HepG2 (cell line): Measurements from ENCODE around the gene SLX4. TPM values are rescaled to one million over a fixed set of nuclear protein-coding genes. Genes with fewer than 3 reads are reported as not detected.

Source experiments
- ATAC-seq: fragments of 200-7000 bp; cut with Tn5 transposase; 3 replicates; pipeline ENCODE4 v1.9.1; 2020; ENCODE audit warnings: mild to moderate bottlenecking, moderate library complexity
- BruUV-seq: library from RNA; stranded (reverse); fragments of 400-500 nt; replicated peaks from 2 replicates; lab custom pipeline; 2021; lab: Mats Ljungman, UMichigan
- CTCF ChIA-PET: fragments of 300-600 bp; formaldehyde crosslinking; extraction: SDS; loops from one replicate; lab custom pipeline; 2021; ENCODE audit warnings: low total read pairs, inconsistent platforms, low intra/inter-chr PET ratio; lab: Yijun Ruan, JAX
- POLR2A ChIA-PET: fragments of 350-600 bp; sonication (Branson Sonifier 250); formaldehyde crosslinking; loops from one replicate; lab custom pipeline; 2020; ENCODE audit warnings: antibody characterized with exemption, inconsistent platforms; lab: Yijun Ruan, JAX
- DNase-seq: peaks from one replicate; pipeline ENCODE4 v3.0.0-alpha.2; 2015; ENCODE audit warnings: low spot score
- FAIRE-seq: peaks from 3 replicates; lab custom pipeline; 2011; peaks lifted over from hg19 to GRCh38; lab: Jason Lieb, UNC
- H2AFZ ChIP-seq: one replicate; pipeline ENCODE4 v1.6.1; 2011; ENCODE audit warnings: low read length, inconsistent platforms
- H3K27ac ChIP-seq: fragments of 300-600 bp; 3 replicates; pipeline ENCODE4 v1.8.0; 2011; ENCODE audit warnings: mixed run types, mild to moderate bottlenecking, mixed read lengths, low read length, inconsistent platforms; ENCODE audit not compliant: insufficient read depth; ENCODE audit errors: extremely low read length
- H3K27me3 ChIP-seq, 2 experiments: fragments of 200-600 bp in 1 of 2; 2 replicates in 1 of 2; 3 replicates in 1 of 2; pipeline versions ENCODE4 v1.6.0 to v1.8.0; 2011; ENCODE audit warnings: low read length in 2 of 2, mild to moderate bottlenecking in 2 of 2, moderate library complexity in 2 of 2, inconsistent platforms in 1 of 2; ENCODE audit not compliant: insufficient read depth in 2 of 2, control insufficient read depth in 1 of 2
- H3K36me3 ChIP-seq, 2 experiments: fragments of 200-600 bp in 1 of 2; replicated peaks in 1 of 2; 2 replicates in 1 of 2; 3 replicates in 1 of 2; pipeline versions ENCODE4 v1.5.1 to v1.8.0; 2011; ENCODE audit warnings: low read length in 2 of 2, inconsistent platforms in 1 of 2; ENCODE audit not compliant: insufficient read depth in 2 of 2, control insufficient read depth in 1 of 2
- H3K4me1 ChIP-seq: 2 replicates; pipeline ENCODE4 v1.5.1; 2012; ENCODE audit warnings: low read length, inconsistent platforms; ENCODE audit not compliant: insufficient read depth
- H3K4me2 ChIP-seq: 2 replicates; pipeline ENCODE4 v1.6.0; 2011; ENCODE audit warnings: low read depth, low read length, inconsistent platforms
- H3K4me3 ChIP-seq, 3 experiments: fragments of 200-600 bp in 1 of 3; sonication (generic), shearing (Covaris generic) in 1 of 3; replicated peaks in 1 of 3; 2 replicates each; pipeline ENCODE4 v1.5.1; 2011 to 2016; ENCODE audit warnings: low read length in 3 of 3, inconsistent platforms in 2 of 3, low read depth in 2 of 3, mild to moderate bottlenecking in 2 of 3, control low read depth in 1 of 3, mixed read lengths in 1 of 3; ENCODE audit not compliant: insufficient read depth in 1 of 3
- H3K79me2 ChIP-seq: one replicate; pipeline ENCODE4 v1.6.1; 2011; ENCODE audit warnings: low read length, inconsistent platforms; ENCODE audit not compliant: insufficient read depth
- H3K9ac ChIP-seq: 2 replicates; pipeline ENCODE4 v1.6.0; 2011; ENCODE audit warnings: mild to moderate bottlenecking, low read depth, low read length, inconsistent platforms; ENCODE audit not compliant: insufficient read depth
- H3K9me3 ChIP-seq: 2 replicates; pipeline ENCODE4 v1.5.1; 2012; ENCODE audit warnings: mild to moderate bottlenecking, low read length
- H4K20me1 ChIP-seq: 2 replicates; pipeline ENCODE4 v1.6.0; 2011; ENCODE audit warnings: inconsistent platforms, mild to moderate bottlenecking, low read length, moderate library complexity; ENCODE audit not compliant: insufficient read depth
- ARID3A ChIP-seq: IDR thresholded peaks from 2 replicates; pipeline ENCODE4 v1.6.1; 2012; ENCODE audit warnings: low read depth, low read length, improper control_type of control experiment
- CC2D1A ChIP-seq: sonication (generic); formaldehyde crosslinking; IDR thresholded peaks from 2 replicates; pipeline ENCODE4 v1.8.1; 2023; ENCODE audit warnings: mild to moderate bottlenecking, missing genetic modification reagents
- CCDC6 ChIP-seq: sonication (generic); formaldehyde crosslinking; IDR thresholded peaks from 2 replicates; pipeline ENCODE4 v1.8.1; 2022; ENCODE audit warnings: mild to moderate bottlenecking, missing genetic modification reagents, moderate library complexity
- CERS6 ChIP-seq: sonication (generic); formaldehyde crosslinking; IDR thresholded peaks from 2 replicates; pipeline ENCODE4 v1.5.0; 2020; ENCODE audit warnings: missing genetic modification reagents
- CHCHD3 ChIP-seq: sonication (generic); formaldehyde crosslinking; IDR thresholded peaks from 2 replicates; pipeline ENCODE4 v1.8.0; 2022; ENCODE audit warnings: mild to moderate bottlenecking, missing genetic modification reagents, moderate library complexity
- DDIT3 ChIP-seq: sonication (generic); formaldehyde crosslinking; IDR thresholded peaks from 2 replicates; pipeline ENCODE4 v1.4.0; 2020; ENCODE audit warnings: mild to moderate bottlenecking, missing genetic modification reagents
- NFAT5 ChIP-seq: sonication (generic); formaldehyde crosslinking; IDR thresholded peaks from 2 replicates; pipeline ENCODE4 v1.4.0; 2020; ENCODE audit warnings: missing genetic modification reagents
- PRDM10 ChIP-seq: sonication (generic); formaldehyde crosslinking; IDR thresholded peaks from 2 replicates; pipeline ENCODE4 v1.4.0; 2020; ENCODE audit warnings: low read depth, missing genetic modification reagents
- SRSF9 ChIP-seq: fragments of 200-400 bp; formaldehyde crosslinking; IDR thresholded peaks from 2 replicates; pipeline ENCODE4 v1.6.1; 2018; ENCODE audit warnings: borderline replicate concordance, mild to moderate bottlenecking, low read depth, low read length; ENCODE audit not compliant: insufficient read depth, poor library complexity, severe bottlenecking
- TGIF2 ChIP-seq: IDR thresholded peaks from 2 replicates; pipeline ENCODE4 v1.6.1; 2016; ENCODE audit warnings: control low read depth, missing compliant biosample characterization
- ZFAT ChIP-seq: sonication (generic); formaldehyde crosslinking; conservative IDR thresholded peaks from 2 replicates; pipeline ENCODE4 v1.8.1; 2023; ENCODE audit warnings: missing genetic modification reagents, inconsistent platforms
- ZNF121 ChIP-seq: sonication (generic); formaldehyde crosslinking; IDR thresholded peaks from 2 replicates; pipeline ENCODE4 v1.5.0; 2020; ENCODE audit warnings: mild to moderate bottlenecking, missing genetic modification reagents
- ZNF367 ChIP-seq: sonication (generic); formaldehyde crosslinking; IDR thresholded peaks from 2 replicates; pipeline ENCODE4 v1.4.0; 2020; ENCODE audit warnings: missing genetic modification reagents, borderline replicate concordance
- WGBS: methylation state at CpG from one replicate; pipeline ENCODE4 v1.1.6; 2017; ENCODE audit warnings: low lambda C conversion rate; 5-methylcytosine and 5-hydroxymethylcytosine counted together
- in situ Hi-C: cut with HindIII; loops from 2 replicates; pipeline ENCODE4 v1.10.0; 2017; ENCODE audit warnings: low pct_unique_long_range_greater_than_20kb; ENCODE audit not compliant: extremely low pct_ligation_motif_present
- intact Hi-C: fragments of 100-400 bp; cut with micrococcal nuclease; formaldehyde crosslinking; loops from one replicate; pipeline ENCODE4 v1.10.0; 2022; ENCODE audit not compliant: unreplicated experiment
- polyA plus RNA-seq, 8 experiments: library from polyadenylated mRNA; depleted of rRNA in 3 of 8; stranded (reverse) in 7 of 8; unstranded in 1 of 8; fragments of >200 nt; fragmentation: Illumina TruSeq in 4 of 8; extraction: Trizol in 4 of 8; gene quantifications; 2 replicates each; pipeline versions ENCODE4 v1.2.1 to v1.2.3, GENCODE V29; 2011 to 2016; ENCODE audit warnings: low read depth in 4 of 8, missing spikeins in 1 of 8, mixed read lengths in 1 of 8; ENCODE audit not compliant: insufficient read depth in 1 of 8
- total RNA-seq, 5 experiments: library from RNA; depleted of rRNA; stranded (reverse); fragments of >200 nt; fragmentation: Illumina TruSeq; extraction: Trizol; gene quantifications; 2 replicates each; pipeline ENCODE4 v1.2.3, GENCODE V29; 2016; ENCODE audit warnings: low read depth in 1 of 5

SLX4 gene
- total and polyA plus RNA-seq, 2 of the 13 experiments (the other 11 are each of a cell fraction or from before 2014, with no cell fraction given) = 1.1 to 3.6 TPM

- no peak for FAIRE-seq
- DNase-seq = no peak
- CTCF ChIA-PET = no interaction called here
- BruUV-seq = no TSS peak
- H4K20me1 ChIP-seq = no peaks in the 10 kb centered on the region
- H3K4me1 ChIP-seq = peaks cover 38% of the 10 kb centered on the region
- no peak overlapping the region for H3K4me2 ChIP-seq
- peaks cover 12% of the 10 kb centered on the region for H3K79me2 ChIP-seq
- no peaks in the 10 kb centered on the region; a peak in 1 of 5 replicates for H3K27me3 ChIP-seq
- H3K9me3 ChIP-seq = no peaks in the 10 kb centered on the region
- POLR2A ChIA-PET = no interaction called here
- 95% methylated on average over 2 of the region's 2 CpGs for WGBS
- no peak overlapping the region for H2AFZ ChIP-seq
- intact Hi-C loops = no loop called here
- in situ Hi-C loops = no loop called here
- H3K9ac ChIP-seq = no peak overlapping the region
- no peak overlapping the region for H3K4me3 ChIP-seq
- H3K36me3 ChIP-seq = peaks cover 1 to 5% of the 10 kb centered on the region in 2 experiments; a peak in 1 of 5 replicates
- H3K27ac ChIP-seq = no peak overlapping the region
- ATAC-seq = no peak
- TF ChIP-seq DDIT3 (CRISPR knock-in tag) (no peak), ZFAT (CRISPR knock-in tag) (no peak), CERS6 (no peak), PRDM10 (CRISPR knock-in tag) (no peak), ZNF121 (CRISPR knock-in tag) (no peak), CC2D1A (CRISPR knock-in tag) (no peak), SRSF9 (no peak), TGIF2 (CRISPR knock-in tag) (no peak), CHCHD3 (CRISPR knock-in tag) (no peak), ZNF367 (no peak), ARID3A (no peak), CCDC6 (CRISPR knock-in tag) (no peak), NFAT5 (CRISPR knock-in tag) (no peak)
Measured at GRCh38 chr16:3607634-3608033, 3.8 kb downstream of the SLX4 start.
